ENCODE measurements around the gene CGN.

The CGN gene

GRCh38 chr1:151512326-151512725 is 1.1 kb downstream of the CGN start:
- Histone ChIP-seq H3K27me3 (ENCODE audit: insufficient read depth, poor library complexity, severe bottlenecking) (peaks cover 4% of the 10 kb centered on the region), H3K4me3 (replicated peaks; ENCODE audit: insufficient read depth, low read length) (no peak overlapping the region; the same call in 1 of the 2 replicates), H3K27ac (replicated peaks) (no peak overlapping the region)
- TF ChIP-seq CTCF (IDR thresholded peaks at IDR 0.05; ENCODE audit: insufficient read depth, low read length) (no peak), REST (IDR thresholded peaks at IDR 0.05; ENCODE audit: insufficient replicate concordance, low read depth) (no peak), SPI1 (IDR thresholded peaks at IDR 0.05; ENCODE audit: borderline replicate concordance, low read depth) (no peak)
- no peak for DNase-seq (ENCODE audit: low read depth in 1 of 2, low spot score in 1 of 2)

GRCh38 chr1:151512801-151513625 is 1.8 kb downstream of the CGN start:
- Histone ChIP-seq H3K4me3 (replicated peaks; ENCODE audit: insufficient read depth, low read length) (no peak overlapping the region), H3K27ac (replicated peaks) (no peak overlapping the region), H3K27me3 (ENCODE audit: insufficient read depth, poor library complexity, severe bottlenecking) (peaks cover 4% of the 10 kb centered on the region)
- DNase-seq (ENCODE audit: low read depth in 1 of 2, low spot score in 1 of 2), result peak in 1 of 2 experiments; percentile 59
- TF ChIP-seq POLR2AphosphoS5 (IDR thresholded peaks at IDR 0.05; ENCODE audit: low read depth) (no peak), CTCF (IDR thresholded peaks at IDR 0.05; ENCODE audit: insufficient read depth, low read length) (no peak), REST (IDR thresholded peaks at IDR 0.05; ENCODE audit: insufficient replicate concordance, low read depth) (no peak), GABPA (IDR thresholded peaks at IDR 0.05; ENCODE audit: low read depth) (no peak), SPI1 (IDR thresholded peaks at IDR 0.05; ENCODE audit: borderline replicate concordance, low read depth) (peak; percentile 84)

- Histone ChIP-seq H3K27ac (replicated peaks) (no peak overlapping the region), H3K27me3 (ENCODE audit: insufficient read depth, poor library complexity, severe bottlenecking) (peaks cover 4% of the 10 kb centered on the region), H3K4me3 (replicated peaks; ENCODE audit: insufficient read depth, low read length) (no peak overlapping the region)
- TF ChIP-seq CTCF (IDR thresholded peaks at IDR 0.05; ENCODE audit: insufficient read depth, low read length), result no peak
- no peak for TF ChIP-seq POLR2AphosphoS5 (IDR thresholded peaks at IDR 0.05; ENCODE audit: low read depth)
- TF ChIP-seq SPI1 (IDR thresholded peaks at IDR 0.05; ENCODE audit: borderline replicate concordance, low read depth), result no peak
- TF ChIP-seq GABPA (IDR thresholded peaks at IDR 0.05; ENCODE audit: low read depth), result no peak
- no peak for TF ChIP-seq REST (IDR thresholded peaks at IDR 0.05; ENCODE audit: insufficient replicate concordance, low read depth)
- peak in 1 of 2 experiments; percentile 15 for DNase-seq (ENCODE audit: low read depth in 1 of 2, low spot score in 1 of 2)
Measured at GRCh38 chr1:151513626-151514121, 2.5 kb downstream of the CGN start.

Measured in HL-60 (cell line).